HG03097 (cell line): ENCODE measurements around the gene FMNL2.
A peak's percentile ranks its signal among the peaks of the same experiment; 100 is the strongest.

Experiments
- ATAC-seq: cut with Tn5 transposase; IDR thresholded peaks from one replicate; pipeline ENCODE4 v1.9.1; 2021; ENCODE audit not compliant: unreplicated experiment, low FRiP score

The FMNL2 gene

GRCh38 chr2:152676461-152676860 lies 341.5 kb downstream of the FMNL2 start:
- no peak for ATAC-seq

- no peak for ATAC-seq
Measured at GRCh38 chr2:152678808-152679207, 343.8 kb downstream of the FMNL2 start.

GRCh38 chr2:152682663-152683062 lies 347.7 kb downstream of the FMNL2 start:
- ATAC-seq: no peak

- ATAC-seq: no peak
Measured at GRCh38 chr2:152683400-152683799, 348.4 kb downstream of the FMNL2 start.

GRCh38 chr2:152686321-152686720 lies 351.3 kb downstream of the FMNL2 start:
- no peak for ATAC-seq

- peak; percentile 70 for ATAC-seq
Measured at GRCh38 chr2:152693033-152693432, 358.1 kb downstream of the FMNL2 start.

- peak; percentile 26 for ATAC-seq
Measured at GRCh38 chr2:152694161-152694661, 359.2 kb downstream of the FMNL2 start.

GRCh38 chr2:152695763-152696162 lies 360.8 kb downstream of the FMNL2 start:
- ATAC-seq: no peak

- ATAC-seq: no peak
Measured at GRCh38 chr2:152696476-152696875, 361.5 kb downstream of the FMNL2 start.
